Endothelial cell of umbilical vein (primary cell): ENCODE results near the gene SUCLG2. TPM values are rescaled to one million over a fixed set of nuclear protein-coding genes. Genes with fewer than 3 reads are reported as not detected.

Source experiments
- BruUV-seq: library from RNA; stranded (reverse); fragments of 400-500 nt; replicated peaks from 2 replicates; lab custom pipeline; 2021; lab: Mats Ljungman, UMichigan
- CTCF ChIA-PET: fragments of 300-600, 350-600 bp; sonication (Branson Sonifier 250); formaldehyde crosslinking; loops from one replicate; lab custom pipeline; 2021; ENCODE audit warnings: antibody characterized with exemption, inconsistent platforms; lab: Charles Lee
- POLR2A ChIA-PET: fragments of 300-600, 350-600 bp; sonication (Branson Sonifier 250); formaldehyde crosslinking; loops from one replicate; lab custom pipeline; 2021; ENCODE audit warnings: antibody characterized with exemption, inconsistent platforms; lab: Charles Lee
- DNase-seq: peaks from one replicate; pipeline ENCODE4 v3.0.0-alpha.2; 2011; ENCODE audit warnings: low read depth, low spot score
- FAIRE-seq: peaks from 2 replicates; lab custom pipeline; 2011; peaks lifted over from hg19 to GRCh38; lab: Jason Lieb, UNC
- H2AFZ ChIP-seq: 2 replicates; pipeline ENCODE4 v1.6.0; 2012; ENCODE audit warnings: low read depth, low read length, control low read depth, inconsistent platforms
- H3K27ac ChIP-seq: 2 replicates; pipeline ENCODE4 v1.5.1; 2011; ENCODE audit warnings: low read depth, mild to moderate bottlenecking, control low read depth, low read length, moderate library complexity; ENCODE audit not compliant: insufficient read depth
- H3K27me3 ChIP-seq, 2 experiments: 2 replicates each; pipeline versions ENCODE4 v1.6.0 to v1.6.1; 2011; ENCODE audit warnings: low read length in 2 of 2, mixed read lengths in 1 of 2; ENCODE audit not compliant: control insufficient read depth in 2 of 2, insufficient read depth in 2 of 2
- H3K36me3 ChIP-seq, 2 experiments: 2 replicates in 1 of 2; 3 replicates in 1 of 2; pipeline ENCODE4 v1.5.1; 2011; ENCODE audit warnings: low read length in 2 of 2, mild to moderate bottlenecking in 1 of 2, moderate library complexity in 1 of 2; ENCODE audit not compliant: control insufficient read depth in 2 of 2, insufficient read depth in 2 of 2; ENCODE audit errors: extremely low read depth in 1 of 2
- H3K4me1 ChIP-seq: 3 replicates; pipeline ENCODE4 v1.5.1; 2011; ENCODE audit warnings: mild to moderate bottlenecking, low read length; ENCODE audit not compliant: control insufficient read depth, insufficient read depth; ENCODE audit errors: extremely low read depth
- H3K4me2 ChIP-seq: 2 replicates; pipeline ENCODE4 v1.6.1; 2011; ENCODE audit warnings: low read length, control low read depth, mixed read lengths; ENCODE audit not compliant: insufficient read depth
- H3K4me3 ChIP-seq, 3 experiments: fragments of 200-600 bp in 1 of 3; sonication (generic), shearing (Covaris generic) in 1 of 3; replicated peaks in 1 of 3; 2 replicates each; pipeline ENCODE4 v1.5.1; 2011 to 2016; ENCODE audit warnings: control low read depth in 3 of 3, low read length in 3 of 3, mild to moderate bottlenecking in 2 of 3, inconsistent platforms in 1 of 3, low read depth in 1 of 3, moderate library complexity in 1 of 3; ENCODE audit not compliant: insufficient read depth in 1 of 3
- H3K79me2 ChIP-seq: 2 replicates; pipeline ENCODE4 v1.6.0; 2012; ENCODE audit warnings: low read length, inconsistent platforms; ENCODE audit not compliant: control insufficient read depth, insufficient read depth
- H3K9ac ChIP-seq: replicated peaks from 2 replicates; pipeline ENCODE3; 2011; ENCODE audit warnings: low read length, control low read depth; ENCODE audit not compliant: insufficient read depth; ENCODE audit errors: extremely low read depth
- H3K9me1 ChIP-seq: replicated peaks from 3 replicates; pipeline ENCODE4 v1.6.0; 2011; ENCODE audit warnings: mild to moderate bottlenecking, low read length; ENCODE audit not compliant: control insufficient read depth, insufficient read depth; ENCODE audit errors: extremely low read depth
- H3K9me3 ChIP-seq: replicated peaks from 2 replicates; pipeline ENCODE4 v1.5.1; 2012; ENCODE audit warnings: low read length, inconsistent platforms; ENCODE audit not compliant: control insufficient read depth, insufficient read depth
- H4K20me1 ChIP-seq: replicated peaks from 2 replicates; pipeline ENCODE3; 2011; ENCODE audit warnings: mild to moderate bottlenecking, low read length; ENCODE audit not compliant: control insufficient read depth, insufficient read depth; ENCODE audit errors: extremely low read depth
- CTCF ChIP-seq, 2 donors: IDR thresholded peaks; 1 replicate in 1 of 2; 2 replicates in 1 of 2; pipeline ENCODE4 v1.5.1; 2011; ENCODE audit warnings: low read length in 2 of 2, mild to moderate bottlenecking in 2 of 2, moderate library complexity in 2 of 2, control low read depth in 1 of 2, inconsistent platforms in 1 of 2, low read depth in 1 of 2; ENCODE audit not compliant: insufficient read depth in 1 of 2; ENCODE audit errors: extremely low read depth in 1 of 2
- EZH2 ChIP-seq: IDR thresholded peaks from 2 replicates; pipeline ENCODE4 v1.6.1; 2012; ENCODE audit warnings: borderline replicate concordance, low read depth, mild to moderate bottlenecking, moderate library complexity, low read length, inconsistent platforms; ENCODE audit not compliant: severe bottlenecking
- FOS ChIP-seq: IDR thresholded peaks from 2 replicates; pipeline ENCODE4 v1.6.1; 2011; ENCODE audit warnings: mild to moderate bottlenecking, low read length, moderate library complexity, borderline replicate concordance; ENCODE audit not compliant: insufficient read depth
- GATA2 ChIP-seq: IDR thresholded peaks from 2 replicates; pipeline ENCODE4 v1.7.0; 2011; ENCODE audit warnings: low read depth, mild to moderate bottlenecking, moderate library complexity, mixed read lengths, low read length; ENCODE audit not compliant: insufficient read length, insufficient read depth
- JUN ChIP-seq: IDR thresholded peaks from 2 replicates; pipeline ENCODE4 v1.6.1; 2011; ENCODE audit warnings: borderline replicate concordance, low read depth; ENCODE audit not compliant: insufficient read length, insufficient read depth
- MYC ChIP-seq: IDR thresholded peaks from one replicate; pipeline ENCODE4 v1.6.1; 2011; ENCODE audit warnings: mild to moderate bottlenecking, low read depth, low read length
- POLR2A ChIP-seq: IDR thresholded peaks from 2 replicates; pipeline ENCODE4 v1.6.1; 2012; ENCODE audit warnings: low read depth, mild to moderate bottlenecking, control low read depth, low read length
- POLR2AphosphoS5 ChIP-seq: IDR thresholded peaks from 2 replicates; pipeline ENCODE4 v1.6.1; 2012; ENCODE audit warnings: low read depth, mild to moderate bottlenecking, control low read depth, low read length, moderate library complexity; ENCODE audit not compliant: insufficient read depth
- dilution Hi-C: fragments of 300-500 bp; cut with MboI; formaldehyde crosslinking; loops from one replicate; pipeline ENCODE4 v1.15.0; 2019; ENCODE audit warnings: low sequenced_read_pairs; ENCODE audit not compliant: extremely low pct_ligation_motif_present
- intact Hi-C: fragments of 100-400 bp; cut with micrococcal nuclease; formaldehyde crosslinking; loops from one replicate; pipeline ENCODE4 v1.10.0; 2022
- polyA plus RNA-seq, 4 experiments: library from polyadenylated mRNA; depleted of rRNA in 3 of 4; stranded (reverse) in 3 of 4; unstranded in 1 of 4; fragments of >200 nt; gene quantifications; 2 replicates each; pipeline versions ENCODE4 v1.2.1 to v1.2.3, GENCODE V29; 2011 to 2012; ENCODE audit warnings: missing spikeins in 1 of 4
- total RNA-seq: library from RNA; stranded (reverse); gene quantifications from 2 replicates; pipeline ENCODE4 v1.2.3, GENCODE V29; 2021
- TF ChIP-seq, protein P1 (sequence below): IDR thresholded peaks from 2 replicates; pipeline ENCODE4 v1.6.1; 2011; ENCODE audit not compliant: insufficient read depth, insufficient read length

The SUCLG2 gene
- total and polyA plus RNA-seq, 2 donors (not counting 3 experiments of a cell fraction or from before 2014, with no cell fraction given), result 8.1 to 38.3 TPM

GRCh38 chr3:67383379-67383778 lies 271.0 kb downstream of the SUCLG2 start:
- dilution Hi-C loops (no loop called here), intact Hi-C loops (loop anchor here (2.0 to 10.0 kb wide), 7 partner anchors 149 to 1589 kb away; partner anchors contain the start of gene SUCLG2)
- H3K36me3 ChIP-seq, result no peaks in the 10 kb centered on the region
- H4K20me1 ChIP-seq, result no peaks in the 10 kb centered on the region
- no peak for TF ChIP-seq CTCF (IDR thresholded peaks at IDR 0.05; ENCODE audit: extremely low read depth in 1 of 2, insufficient read depth in 1 of 2, low read depth in 1 of 2, low read length in 2 of 2)
- TF ChIP-seq EZH2, result no peak
- TF ChIP-seq GATA2, result no peak
- TF ChIP-seq POLR2AphosphoS5, result no peak
- TF ChIP-seq, protein P1, sequence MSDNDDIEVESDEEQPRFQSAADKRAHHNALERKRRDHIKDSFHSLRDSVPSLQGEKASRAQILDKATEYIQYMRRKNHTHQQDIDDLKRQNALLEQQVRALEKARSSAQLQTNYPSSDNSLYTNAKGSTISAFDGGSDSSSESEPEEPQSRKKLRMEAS, result no peak
- no peak for TF ChIP-seq POLR2A
- TF ChIP-seq JUN, result no peak
- no peak for TF ChIP-seq FOS
- no peak for TF ChIP-seq MYC
- no peaks in the 10 kb centered on the region for H3K9me1 ChIP-seq
- POLR2A ChIA-PET, result no interaction called here
- H3K4me2 ChIP-seq, result no peak overlapping the region
- CTCF ChIA-PET, result interaction anchor here (0.6 to 10.2 kb wide), 19 partner anchors 17 to 1510 kb away, joined by 3 to 137 read pairs (median 4); no protein-coding TSS in a partner anchor
- H3K79me2 ChIP-seq, result no peaks in the 10 kb centered on the region
- no peak for DNase-seq
- no peak overlapping the region for H3K27ac ChIP-seq
- no TSS peak for BruUV-seq
- no peak overlapping the region for H2AFZ ChIP-seq
- no peaks in the 10 kb centered on the region for H3K9me3 ChIP-seq
- H3K27me3 ChIP-seq, result no peaks in the 10 kb centered on the region
- H3K9ac ChIP-seq, result no peak overlapping the region
- H3K4me1 ChIP-seq, result no peaks in the 10 kb centered on the region
- H3K4me3 ChIP-seq, result no peak overlapping the region
- FAIRE-seq, result no peak
